HepG2 (cell line): ENCODE data around the gene STEAP2. TPM values are rescaled to one million over a fixed set of nuclear protein-coding genes. Genes with fewer than 3 reads are reported as not detected.

Experiments used
- ATAC-seq: fragments of 200-7000 bp; cut with Tn5 transposase; 3 replicates; pipeline ENCODE4 v1.9.1; 2020; ENCODE audit warnings: mild to moderate bottlenecking, moderate library complexity
- BruUV-seq: library from RNA; stranded (reverse); fragments of 400-500 nt; replicated peaks from 2 replicates; lab custom pipeline; 2021; lab: Mats Ljungman, UMichigan
- CTCF ChIA-PET: fragments of 300-600 bp; formaldehyde crosslinking; extraction: SDS; loops from one replicate; lab custom pipeline; 2021; ENCODE audit warnings: low total read pairs, inconsistent platforms, low intra/inter-chr PET ratio; lab: Yijun Ruan, JAX
- POLR2A ChIA-PET: fragments of 350-600 bp; sonication (Branson Sonifier 250); formaldehyde crosslinking; loops from one replicate; lab custom pipeline; 2020; ENCODE audit warnings: antibody characterized with exemption, inconsistent platforms; lab: Yijun Ruan, JAX
- DNase-seq: peaks from one replicate; pipeline ENCODE4 v3.0.0-alpha.2; 2015; ENCODE audit warnings: low spot score
- FAIRE-seq: peaks from 3 replicates; lab custom pipeline; 2011; peaks lifted over from hg19 to GRCh38; lab: Jason Lieb, UNC
- H2AFZ ChIP-seq: one replicate; pipeline ENCODE4 v1.6.1; 2011; ENCODE audit warnings: low read length, inconsistent platforms
- H3K27ac ChIP-seq: fragments of 300-600 bp; 3 replicates; pipeline ENCODE4 v1.8.0; 2011; ENCODE audit warnings: mixed run types, mild to moderate bottlenecking, mixed read lengths, low read length, inconsistent platforms; ENCODE audit not compliant: insufficient read depth; ENCODE audit errors: extremely low read length
- H3K27me3 ChIP-seq, 2 experiments: fragments of 200-600 bp in 1 of 2; 2 replicates in 1 of 2; 3 replicates in 1 of 2; pipeline versions ENCODE4 v1.6.0 to v1.8.0; 2011; ENCODE audit warnings: low read length in 2 of 2, mild to moderate bottlenecking in 2 of 2, moderate library complexity in 2 of 2, inconsistent platforms in 1 of 2; ENCODE audit not compliant: insufficient read depth in 2 of 2, control insufficient read depth in 1 of 2
- H3K36me3 ChIP-seq, 2 experiments: fragments of 200-600 bp in 1 of 2; replicated peaks in 1 of 2; 2 replicates in 1 of 2; 3 replicates in 1 of 2; pipeline versions ENCODE4 v1.5.1 to v1.8.0; 2011; ENCODE audit warnings: low read length in 2 of 2, inconsistent platforms in 1 of 2; ENCODE audit not compliant: insufficient read depth in 2 of 2, control insufficient read depth in 1 of 2
- H3K4me1 ChIP-seq: 2 replicates; pipeline ENCODE4 v1.5.1; 2012; ENCODE audit warnings: low read length, inconsistent platforms; ENCODE audit not compliant: insufficient read depth
- H3K4me2 ChIP-seq: 2 replicates; pipeline ENCODE4 v1.6.0; 2011; ENCODE audit warnings: low read depth, low read length, inconsistent platforms
- H3K4me3 ChIP-seq, 3 experiments: fragments of 200-600 bp in 1 of 3; sonication (generic), shearing (Covaris generic) in 1 of 3; replicated peaks in 1 of 3; 2 replicates each; pipeline ENCODE4 v1.5.1; 2011 to 2016; ENCODE audit warnings: low read length in 3 of 3, inconsistent platforms in 2 of 3, low read depth in 2 of 3, mild to moderate bottlenecking in 2 of 3, control low read depth in 1 of 3, mixed read lengths in 1 of 3; ENCODE audit not compliant: insufficient read depth in 1 of 3
- H3K79me2 ChIP-seq: one replicate; pipeline ENCODE4 v1.6.1; 2011; ENCODE audit warnings: low read length, inconsistent platforms; ENCODE audit not compliant: insufficient read depth
- H3K9ac ChIP-seq: 2 replicates; pipeline ENCODE4 v1.6.0; 2011; ENCODE audit warnings: mild to moderate bottlenecking, low read depth, low read length, inconsistent platforms; ENCODE audit not compliant: insufficient read depth
- H3K9me3 ChIP-seq: 2 replicates; pipeline ENCODE4 v1.5.1; 2012; ENCODE audit warnings: mild to moderate bottlenecking, low read length
- H4K20me1 ChIP-seq: 2 replicates; pipeline ENCODE4 v1.6.0; 2011; ENCODE audit warnings: inconsistent platforms, mild to moderate bottlenecking, low read length, moderate library complexity; ENCODE audit not compliant: insufficient read depth
- BORCS8-MEF2B ChIP-seq: sonication (generic); formaldehyde crosslinking; IDR thresholded peaks from 2 replicates; pipeline ENCODE4 v1.8.0; 2022; ENCODE audit warnings: mild to moderate bottlenecking, missing genetic modification reagents
- CEBPB ChIP-seq: IDR thresholded peaks from 2 replicates; pipeline ENCODE4 v1.6.1; 2011; ENCODE audit warnings: low read depth, low read length, improper control_type of control experiment, borderline replicate concordance
- SIX4 ChIP-seq: sonication (generic); formaldehyde crosslinking; IDR thresholded peaks from 2 replicates; pipeline ENCODE4 v1.4.0; 2020; ENCODE audit warnings: missing genetic modification reagents
- SOX13 ChIP-seq, 3 experiments: fragments of 450-650 bp in 1 of 3; sonication (generic) in 1 of 3; formaldehyde crosslinking in 1 of 3; IDR thresholded peaks in 2 of 3; conservative IDR thresholded peaks in 1 of 3; 2 replicates each; pipeline versions ENCODE4 v1.5.0 to v1.6.1; 2016 to 2020; ENCODE audit warnings: antibody characterized with exemption in 1 of 3, mild to moderate bottlenecking in 1 of 3, missing compliant biosample characterization in 1 of 3, missing genetic modification reagents in 1 of 3, moderate library complexity in 1 of 3
- SOX6 ChIP-seq, 2 experiments: fragments of 450-650 bp in 1 of 2; sonication (generic) in 1 of 2; formaldehyde crosslinking in 1 of 2; IDR thresholded peaks; 2 replicates each; pipeline versions ENCODE4 v1.4.0 to v1.6.1; 2017 to 2020; ENCODE audit warnings: antibody characterized with exemption in 1 of 2, mild to moderate bottlenecking in 1 of 2, missing genetic modification reagents in 1 of 2
- SRSF1 ChIP-seq: fragments of 200-400 bp; formaldehyde crosslinking; optimal IDR thresholded peaks from 2 replicates; pipeline ENCODE3; 2017; ENCODE audit warnings: mild to moderate bottlenecking, low read depth, low read length, moderate library complexity
- ZBTB8A ChIP-seq: sonication (generic); formaldehyde crosslinking; IDR thresholded peaks from 2 replicates; pipeline ENCODE4 v1.4.0; 2020; ENCODE audit warnings: mild to moderate bottlenecking, low read depth, missing genetic modification reagents, borderline replicate concordance
- ZMAT3 ChIP-seq: sonication (generic); formaldehyde crosslinking; conservative IDR thresholded peaks from 2 replicates; pipeline ENCODE4 v1.7.0; 2021; ENCODE audit warnings: missing genetic modification reagents
- ZNF260 ChIP-seq: sonication (generic); formaldehyde crosslinking; IDR thresholded peaks from 2 replicates; pipeline ENCODE4 v1.4.0; 2020; ENCODE audit warnings: missing genetic modification reagents, low read depth, mild to moderate bottlenecking, borderline replicate concordance
- ZNF562 ChIP-seq: sonication (generic); formaldehyde crosslinking; IDR thresholded peaks from 2 replicates; pipeline ENCODE4 v1.8.0; 2022; ENCODE audit warnings: missing genetic modification reagents, borderline replicate concordance
- ZNF629 ChIP-seq: sonication (generic); formaldehyde crosslinking; conservative IDR thresholded peaks from 2 replicates; pipeline ENCODE4 v1.5.0; 2020; ENCODE audit warnings: missing genetic modification reagents
- ZSCAN31 ChIP-seq: sonication (generic); formaldehyde crosslinking; IDR thresholded peaks from 2 replicates; pipeline ENCODE4 v1.5.0; 2020; ENCODE audit warnings: low read depth, mild to moderate bottlenecking, missing genetic modification reagents
- WGBS: methylation state at CpG from one replicate; pipeline ENCODE4 v1.1.6; 2017; ENCODE audit warnings: low lambda C conversion rate; 5-methylcytosine and 5-hydroxymethylcytosine counted together
- in situ Hi-C: cut with HindIII; loops from 2 replicates; pipeline ENCODE4 v1.10.0; 2017; ENCODE audit warnings: low pct_unique_long_range_greater_than_20kb; ENCODE audit not compliant: extremely low pct_ligation_motif_present
- intact Hi-C: fragments of 100-400 bp; cut with micrococcal nuclease; formaldehyde crosslinking; loops from one replicate; pipeline ENCODE4 v1.10.0; 2022; ENCODE audit not compliant: unreplicated experiment
- polyA plus RNA-seq, 8 experiments: library from polyadenylated mRNA; depleted of rRNA in 3 of 8; stranded (reverse) in 7 of 8; unstranded in 1 of 8; fragments of >200 nt; fragmentation: Illumina TruSeq in 4 of 8; extraction: Trizol in 4 of 8; gene quantifications; 2 replicates each; pipeline versions ENCODE4 v1.2.1 to v1.2.3, GENCODE V29; 2011 to 2016; ENCODE audit warnings: low read depth in 4 of 8, missing spikeins in 1 of 8, mixed read lengths in 1 of 8; ENCODE audit not compliant: insufficient read depth in 1 of 8
- total RNA-seq, 5 experiments: library from RNA; depleted of rRNA; stranded (reverse); fragments of >200 nt; fragmentation: Illumina TruSeq; extraction: Trizol; gene quantifications; 2 replicates each; pipeline ENCODE4 v1.2.3, GENCODE V29; 2016; ENCODE audit warnings: low read depth in 1 of 5
- TF ChIP-seq, protein P1 (sequence below): sonication (generic); formaldehyde crosslinking; conservative IDR thresholded peaks from 2 replicates; pipeline ENCODE4 v1.4.0; 2020; ENCODE audit warnings: missing genetic modification reagents

Gene STEAP2
- total and polyA plus RNA-seq, 2 of the 13 experiments (the other 11 are each of a cell fraction or from before 2014, with no cell fraction given), result 4.3 to 4.4 TPM

DNA sequence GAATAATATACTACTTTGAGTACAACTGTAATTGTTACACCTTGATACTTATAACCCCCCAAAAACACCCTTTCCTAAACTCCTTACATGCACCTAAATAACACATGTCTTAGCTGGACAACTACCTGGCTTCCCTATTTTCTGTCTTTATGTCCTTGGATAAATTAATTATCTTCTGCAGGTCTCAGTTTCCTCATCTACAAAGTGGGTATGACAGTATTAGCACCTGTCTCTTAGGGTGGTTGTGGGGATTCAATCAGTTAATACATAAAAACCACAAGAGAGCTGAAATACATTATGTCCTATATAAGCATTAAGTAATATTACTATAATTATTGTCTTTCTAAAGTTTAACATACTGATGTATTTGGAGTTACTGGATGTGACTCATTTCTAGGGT lies 10.8 kb downstream of the STEAP2 start:
- intact Hi-C loops (no loop called here), in situ Hi-C loops (no loop called here)
- no peak overlapping the region for H3K4me2 ChIP-seq
- no peak for FAIRE-seq
- H3K79me2 ChIP-seq, result no peaks in the 10 kb centered on the region
- POLR2A ChIA-PET, result no interaction called here
- no peak overlapping the region for H3K4me3 ChIP-seq
- no peaks in the 10 kb centered on the region for H3K27me3 ChIP-seq
- H3K4me1 ChIP-seq, result peaks cover 9% of the 10 kb centered on the region
- TF ChIP-seq BORCS8-MEF2B (no peak), ZNF629 (peak; percentile 58; the same call in 1 of the 2 replicates)
- H3K27ac ChIP-seq, result no peak overlapping the region
- no peak for DNase-seq
- CTCF ChIA-PET, result no interaction called here
- no peak for ATAC-seq
- H2AFZ ChIP-seq, result no peak overlapping the region
- no peak overlapping the region for H3K9ac ChIP-seq
- H3K36me3 ChIP-seq, result no peaks in the 10 kb centered on the region
- no TSS peak for BruUV-seq
- H4K20me1 ChIP-seq, result no peaks in the 10 kb centered on the region
- H3K9me3 ChIP-seq, result no peaks in the 10 kb centered on the region

DNA sequence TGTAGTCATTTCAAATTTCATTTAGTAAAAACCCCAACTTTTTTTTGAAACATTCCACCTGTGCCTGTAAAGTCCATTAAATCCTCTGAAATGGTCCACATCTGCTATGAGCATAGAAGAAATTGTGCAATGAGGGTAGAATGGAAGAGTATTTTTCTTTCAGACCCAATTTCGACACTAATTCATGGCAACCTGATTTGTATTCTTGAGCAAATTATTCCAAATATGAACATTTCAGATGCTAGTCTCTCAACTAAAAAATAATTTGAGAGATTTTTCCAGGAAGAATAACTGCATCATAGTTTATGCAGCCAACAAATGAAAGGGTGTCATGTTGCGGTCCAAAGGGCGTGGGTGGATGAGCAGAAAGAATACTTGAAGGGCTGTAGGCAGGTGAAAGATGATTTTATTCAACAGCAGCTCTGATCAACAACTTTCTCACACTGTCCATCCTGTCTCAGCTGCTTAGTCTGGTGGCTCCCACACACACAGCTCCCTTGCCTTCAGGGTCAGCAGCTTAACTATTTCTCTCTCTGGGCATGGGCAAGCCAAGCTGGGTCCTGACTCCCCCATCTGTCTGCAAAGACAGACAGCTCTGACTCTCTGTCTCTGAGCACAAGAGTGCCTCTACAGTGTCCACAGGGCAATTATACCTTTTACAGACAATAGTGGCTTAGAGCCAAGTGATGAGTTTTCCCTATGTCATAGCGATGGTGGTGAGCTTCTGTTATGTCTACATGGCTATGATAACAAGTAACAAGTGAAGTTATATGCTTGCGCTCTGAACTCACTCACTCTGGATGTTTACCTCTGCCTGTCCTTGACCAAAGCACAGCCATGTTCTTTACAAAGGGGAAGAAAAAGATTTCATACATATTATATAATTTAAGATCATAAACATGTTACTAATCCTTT lies 11.5 kb downstream of the STEAP2 start:
- no peaks in the 10 kb centered on the region for H4K20me1 ChIP-seq
- no peaks in the 10 kb centered on the region for H3K9me3 ChIP-seq
- in situ Hi-C loops, result no loop called here
- intact Hi-C loops, result no loop called here
- no peak overlapping the region for H3K4me3 ChIP-seq
- H3K9ac ChIP-seq, result no peak overlapping the region
- ChIA-PET POLR2A (interaction anchor here (0.8 to 1.4 kb wide), 2 partner anchors 8 to 12 kb away, joined by 3 to 4 read pairs; partner anchors contain the start of gene STEAP2), CTCF (no interaction called here)
- 87% methylated on average over 5 of the region's 5 CpGs for WGBS
- DNase-seq (peak; percentile 28), ATAC-seq (peak; percentile 57), FAIRE-seq (no peak)
- no peak overlapping the region for H3K27ac ChIP-seq
- H2AFZ ChIP-seq, result no peak overlapping the region
- H3K36me3 ChIP-seq, result no peaks in the 10 kb centered on the region
- H3K79me2 ChIP-seq, result no peaks in the 10 kb centered on the region
- BruUV-seq, result no TSS peak
- peaks cover 9% of the 10 kb centered on the region for H3K4me1 ChIP-seq
- no peak overlapping the region for H3K4me2 ChIP-seq
- no peaks in the 10 kb centered on the region for H3K27me3 ChIP-seq
- TF ChIP-seq ZBTB8A (CRISPR knock-in tag) (no peak), SRSF1 (no peak), SOX6 (IDR thresholded peaks at IDR 0.05) (no peak), SOX6 (CRISPR knock-in tag; IDR thresholded peaks at IDR 0.05) (no peak), ZSCAN31 (CRISPR knock-in tag) (peak; percentile 100), CEBPB (peak; percentile 62; the same call in 1 of the 2 replicates), SIX4 (CRISPR knock-in tag) (0 out of 2 replicates have a peak, but pooled peaks have one; percentile 44), ZNF260 (no peak), ZNF562 (CRISPR knock-in tag) (no peak), ZMAT3 (no peak), SOX13 (IDR thresholded peaks at IDR 0.05) (no peak), SOX13 (CRISPR knock-in tag; conservative IDR thresholded peaks at IDR 0.05 in 1 of 2, IDR thresholded peaks at IDR 0.05 in 1 of 2) (peak in 1 of 2 experiments; percentile 27; a peak in 1 of 4 replicates)
- TF ChIP-seq, protein P1, sequence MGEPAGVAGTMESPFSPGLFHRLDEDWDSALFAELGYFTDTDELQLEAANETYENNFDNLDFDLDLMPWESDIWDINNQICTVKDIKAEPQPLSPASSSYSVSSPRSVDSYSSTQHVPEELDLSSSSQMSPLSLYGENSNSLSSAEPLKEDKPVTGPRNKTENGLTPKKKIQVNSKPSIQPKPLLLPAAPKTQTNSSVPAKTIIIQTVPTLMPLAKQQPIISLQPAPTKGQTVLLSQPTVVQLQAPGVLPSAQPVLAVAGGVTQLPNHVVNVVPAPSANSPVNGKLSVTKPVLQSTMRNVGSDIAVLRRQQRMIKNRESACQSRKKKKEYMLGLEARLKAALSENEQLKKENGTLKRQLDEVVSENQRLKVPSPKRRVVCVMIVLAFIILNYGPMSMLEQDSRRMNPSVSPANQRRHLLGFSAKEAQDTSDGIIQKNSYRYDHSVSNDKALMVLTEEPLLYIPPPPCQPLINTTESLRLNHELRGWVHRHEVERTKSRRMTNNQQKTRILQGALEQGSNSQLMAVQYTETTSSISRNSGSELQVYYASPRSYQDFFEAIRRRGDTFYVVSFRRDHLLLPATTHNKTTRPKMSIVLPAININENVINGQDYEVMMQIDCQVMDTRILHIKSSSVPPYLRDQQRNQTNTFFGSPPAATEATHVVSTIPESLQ (CRISPR knock-in tag), result no peak
